SU-DHL-6 (cell line): ENCODE results near the gene GALR1.

Source experiments
- EZH2phosphoT487 ChIP-seq: fragments of 200-600 bp; sonication (generic), shearing (Covaris generic); conservative IDR thresholded peaks from 2 replicates; pipeline ENCODE4 v1.6.1; 2018; ENCODE audit warnings: mild to moderate bottlenecking, antibody characterized with exemption, low read length, moderate library complexity, mixed read lengths
- TF ChIP-seq, protein P1 (sequence below): fragments of 200-600 bp; sonication (generic); IDR thresholded peaks from one replicate; pipeline ENCODE4 v1.5.1; 2017; ENCODE audit warnings: antibody characterized with exemption, mild to moderate bottlenecking, low read length, moderate library complexity; ENCODE audit not compliant: insufficient read depth, poor library complexity, severe bottlenecking

GRCh38 chr18:77202329-77202728, 47.3 kb upstream of the GALR1 start:
- TF ChIP-seq, protein P1, sequence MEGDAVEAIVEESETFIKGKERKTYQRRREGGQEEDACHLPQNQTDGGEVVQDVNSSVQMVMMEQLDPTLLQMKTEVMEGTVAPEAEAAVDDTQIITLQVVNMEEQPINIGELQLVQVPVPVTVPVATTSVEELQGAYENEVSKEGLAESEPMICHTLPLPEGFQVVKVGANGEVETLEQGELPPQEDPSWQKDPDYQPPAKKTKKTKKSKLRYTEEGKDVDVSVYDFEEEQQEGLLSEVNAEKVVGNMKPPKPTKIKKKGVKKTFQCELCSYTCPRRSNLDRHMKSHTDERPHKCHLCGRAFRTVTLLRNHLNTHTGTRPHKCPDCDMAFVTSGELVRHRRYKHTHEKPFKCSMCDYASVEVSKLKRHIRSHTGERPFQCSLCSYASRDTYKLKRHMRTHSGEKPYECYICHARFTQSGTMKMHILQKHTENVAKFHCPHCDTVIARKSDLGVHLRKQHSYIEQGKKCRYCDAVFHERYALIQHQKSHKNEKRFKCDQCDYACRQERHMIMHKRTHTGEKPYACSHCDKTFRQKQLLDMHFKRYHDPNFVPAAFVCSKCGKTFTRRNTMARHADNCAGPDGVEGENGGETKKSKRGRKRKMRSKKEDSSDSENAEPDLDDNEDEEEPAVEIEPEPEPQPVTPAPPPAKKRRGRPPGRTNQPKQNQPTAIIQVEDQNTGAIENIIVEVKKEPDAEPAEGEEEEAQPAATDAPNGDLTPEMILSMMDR, result no peak
- TF ChIP-seq EZH2phosphoT487, result no peak
